Right atrium auricular region (tissue), 2 donors: Measurements from ENCODE around the gene MCM3AP. TPM values are rescaled to one million over a fixed set of nuclear protein-coding genes. Genes with fewer than 3 reads are reported as not detected.
A peak's percentile ranks its signal among the peaks of the same experiment; 100 is the strongest.

ENCODE experiments used
- DNase-seq: peaks from one replicate; pipeline ENCODE4 v3.0.0-alpha.2; 2019; ENCODE audit warnings: low spot score
- H3K27ac ChIP-seq, 2 donors: fragments of 200-600 bp; sonication (generic); 1 replicate in 1 of 2; 2 replicates in 1 of 2; pipeline ENCODE4 v1.5.1; 2016 to 2019
- H3K27me3 ChIP-seq, 2 donors: fragments of 200-600 bp; sonication (generic); one replicate each; pipeline versions ENCODE4 v1.5.1 to v1.6.0; 2017 to 2019
- H3K36me3 ChIP-seq: fragments of 200-600 bp; sonication (generic); one replicate; pipeline ENCODE4 v1.5.1; 2016
- H3K4me1 ChIP-seq, 2 donors: fragments of 200-600 bp; sonication (generic); one replicate each; pipeline versions ENCODE4 v1.5.1 to v1.6.0; 2017 to 2019
- H3K4me3 ChIP-seq, 2 donors: fragments of 200-600 bp; sonication (generic); 1 replicate in 1 of 2; 2 replicates in 1 of 2; pipeline ENCODE4 v1.5.1; 2017 to 2019; ENCODE audit warnings: mild to moderate bottlenecking in 1 of 2, moderate library complexity in 1 of 2
- H3K9me3 ChIP-seq, 2 donors: fragments of 200-600 bp; sonication (generic); one replicate each; pipeline ENCODE4 v1.5.1; 2019
- CTCF ChIP-seq, 2 donors: fragments of 200-600 bp; sonication (generic); IDR thresholded peaks; one replicate each; pipeline ENCODE4 v1.5.1; 2019; ENCODE audit warnings: antibody characterized with exemption in 2 of 2
- total RNA-seq, 2 donors: library from RNA; depleted of rRNA; stranded (reverse); fragments of >200 nt; gene quantifications; one replicate each; pipeline ENCODE4 v1.1.0, GENCODE V29; 2016

MCM3AP gene
- total RNA-seq, 2 donors from 2014 or later = 35.7 to 45.4 TPM

DNA sequence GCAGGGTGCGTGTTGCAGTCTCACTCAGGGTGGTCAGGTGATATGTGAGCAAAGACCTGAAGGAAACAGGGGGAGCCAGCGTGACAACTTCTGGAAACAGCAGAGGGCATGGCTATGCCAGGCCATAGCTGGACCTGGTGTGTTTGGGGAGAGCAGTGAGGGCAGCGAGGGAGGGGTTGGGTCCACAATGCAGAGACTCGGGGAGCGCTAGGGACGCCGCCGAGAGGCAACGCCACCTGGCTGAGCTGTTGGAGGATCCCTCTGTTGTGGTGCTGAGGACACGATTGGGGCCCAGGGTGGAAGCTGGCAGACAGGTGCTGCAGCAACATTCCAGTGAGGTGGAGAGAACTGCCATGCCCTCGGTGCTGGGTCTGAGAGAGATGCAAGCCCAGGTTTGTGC is 30.2 kb downstream of the MCM3AP start:
- peaks cover 96% of the 10 kb centered on the region for H3K36me3 ChIP-seq
- H3K4me3 ChIP-seq = no peak overlapping the region
- H3K27ac ChIP-seq = peak overlapping the region in 1 of 2 donors; percentile 68
- H3K27me3 ChIP-seq = no peaks in the 10 kb centered on the region
- no peak for TF ChIP-seq CTCF (IDR thresholded peaks at IDR 0.05)
- H3K9me3 ChIP-seq = no peaks in the 10 kb centered on the region
- DNase-seq = no peak
- no peaks in the 10 kb centered on the region for H3K4me1 ChIP-seq

GRCh38 chr21:46254208-46254975 is 31.0 kb downstream of the MCM3AP start:
- H3K36me3 ChIP-seq = peaks cover 96% of the 10 kb centered on the region
- no peak for DNase-seq
- no peaks in the 10 kb centered on the region for H3K9me3 ChIP-seq
- H3K27ac ChIP-seq = no peak overlapping the region
- no peak for TF ChIP-seq CTCF (IDR thresholded peaks at IDR 0.05)
- no peaks in the 10 kb centered on the region for H3K4me1 ChIP-seq
- no peak overlapping the region for H3K4me3 ChIP-seq
- no peaks in the 10 kb centered on the region for H3K27me3 ChIP-seq

DNA sequence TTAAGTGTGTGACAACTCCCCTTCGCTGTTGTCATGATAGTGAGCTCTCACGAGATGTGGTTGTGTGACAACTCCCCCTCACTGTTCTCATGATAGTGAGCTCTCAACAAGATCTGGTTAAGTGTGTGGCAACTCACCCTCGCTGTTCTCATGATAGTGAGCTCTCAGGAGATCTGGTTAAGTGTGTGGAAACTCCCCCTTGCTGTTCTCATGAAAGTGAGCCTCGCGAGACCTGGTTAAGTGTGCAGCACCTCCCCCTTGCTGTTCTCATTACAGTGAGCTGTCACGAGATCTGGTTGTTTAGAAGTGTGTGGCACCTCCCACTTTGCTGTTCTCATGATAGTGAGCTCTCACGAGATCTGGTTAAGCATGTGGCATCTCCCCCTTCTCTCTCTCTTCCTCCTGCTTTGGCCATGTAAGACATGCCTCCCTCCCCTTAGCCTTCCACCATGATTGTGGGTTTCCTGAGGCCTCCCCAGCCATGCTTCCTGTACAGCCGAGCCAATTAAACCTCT is 31.7 kb downstream of the MCM3AP start:
- H3K27me3 ChIP-seq = no peaks in the 10 kb centered on the region
- no peaks in the 10 kb centered on the region for H3K9me3 ChIP-seq
- no peak overlapping the region for H3K4me3 ChIP-seq
- no peak for DNase-seq
- peaks cover 92% of the 10 kb centered on the region for H3K36me3 ChIP-seq
- H3K4me1 ChIP-seq = no peaks in the 10 kb centered on the region
- no peak for TF ChIP-seq CTCF (IDR thresholded peaks at IDR 0.05)
- no peak overlapping the region for H3K27ac ChIP-seq

DNA sequence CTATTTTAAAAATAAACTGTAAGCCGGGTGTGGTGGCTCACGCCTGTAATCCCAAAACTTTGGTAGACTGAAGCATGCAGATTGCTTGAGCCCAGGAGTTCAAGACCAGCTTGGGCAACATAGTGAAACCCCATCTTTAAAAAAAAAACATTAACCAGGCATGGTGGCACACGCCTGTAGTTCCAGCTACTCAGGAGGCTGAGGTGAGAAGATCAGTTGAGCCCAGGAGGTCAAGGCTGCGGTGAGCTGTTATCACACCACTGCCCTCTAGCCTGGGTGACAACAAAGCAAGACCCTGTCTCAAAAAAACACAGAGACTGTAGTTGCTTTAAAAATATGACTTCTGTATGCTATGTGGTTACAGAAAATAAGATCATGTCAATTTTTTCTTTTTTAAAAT is 32.6 kb downstream of the MCM3AP start:
- Histone ChIP-seq H3K36me3 (peaks cover 89% of the 10 kb centered on the region), H3K27me3 (no peaks in the 10 kb centered on the region), H3K4me3 (no peak overlapping the region), H3K27ac (no peak overlapping the region), H3K9me3 (no peaks in the 10 kb centered on the region), H3K4me1 (no peaks in the 10 kb centered on the region)
- TF ChIP-seq CTCF (IDR thresholded peaks at IDR 0.05) = no peak
- DNase-seq = no peak

GRCh38 chr21:46250146-46250725 is 35.2 kb downstream of the MCM3AP start:
- DNase-seq = no peak
- peaks cover 89% of the 10 kb centered on the region for H3K36me3 ChIP-seq
- no peaks in the 10 kb centered on the region for H3K27me3 ChIP-seq
- H3K9me3 ChIP-seq = no peaks in the 10 kb centered on the region
- no peak overlapping the region for H3K4me3 ChIP-seq
- no peak overlapping the region for H3K27ac ChIP-seq
- H3K4me1 ChIP-seq = no peaks in the 10 kb centered on the region
- TF ChIP-seq CTCF (IDR thresholded peaks at IDR 0.05) = no peak
